Type B pancreatic cell (in vitro differentiated cells): Measurements from ENCODE around the gene DDX1. TPM values are rescaled to one million over a fixed set of nuclear protein-coding genes. Genes with fewer than 3 reads are reported as not detected.

ENCODE experiments used
- DNase-seq: peaks from one replicate; pipeline ENCODE4 v3.0.0; 2021; ENCODE audit warnings: mixed read lengths; ENCODE audit not compliant: unreplicated experiment; ENCODE audit errors: extremely low spot score
- H3K27ac Mint-ChIP-seq: 2 replicates; pipeline ENCODE4 v1.8.0; 2021; ENCODE audit warnings: mild to moderate bottlenecking, mixed read lengths
- H3K27me3 Mint-ChIP-seq: 2 replicates; pipeline ENCODE4 v1.8.0; 2021; ENCODE audit warnings: mixed read lengths
- H3K36me3 Mint-ChIP-seq: 2 replicates; pipeline ENCODE4 v1.8.0; 2021; ENCODE audit warnings: mixed read lengths
- H3K4me1 Mint-ChIP-seq: one replicate; pipeline ENCODE4 v1.8.0; 2021; ENCODE audit warnings: mixed read lengths; ENCODE audit not compliant: unreplicated experiment
- H3K4me3 Mint-ChIP-seq: 2 replicates; pipeline ENCODE4 v1.8.0; 2021; ENCODE audit warnings: mild to moderate bottlenecking, mixed read lengths
- H3K9me3 Mint-ChIP-seq: 2 replicates; pipeline ENCODE4 v1.8.0; 2021; ENCODE audit warnings: mixed read lengths
- total RNA-seq: library from RNA; stranded (reverse); gene quantifications from 2 replicates; pipeline ENCODE4 v1.2.1, GENCODE V29; 2021; ENCODE audit warnings: low replicate concordance
- TF ChIP-seq, protein P1 (sequence below): fragments of 200-600 bp; sonication (generic); conservative IDR thresholded peaks from 2 replicates; pipeline ENCODE4 v1.5.0; 2021; ENCODE audit warnings: antibody characterized with exemption, mild to moderate bottlenecking

Gene DDX1
- total RNA-seq, 1 donor from 2014 or later: 111 TPM

DNA sequence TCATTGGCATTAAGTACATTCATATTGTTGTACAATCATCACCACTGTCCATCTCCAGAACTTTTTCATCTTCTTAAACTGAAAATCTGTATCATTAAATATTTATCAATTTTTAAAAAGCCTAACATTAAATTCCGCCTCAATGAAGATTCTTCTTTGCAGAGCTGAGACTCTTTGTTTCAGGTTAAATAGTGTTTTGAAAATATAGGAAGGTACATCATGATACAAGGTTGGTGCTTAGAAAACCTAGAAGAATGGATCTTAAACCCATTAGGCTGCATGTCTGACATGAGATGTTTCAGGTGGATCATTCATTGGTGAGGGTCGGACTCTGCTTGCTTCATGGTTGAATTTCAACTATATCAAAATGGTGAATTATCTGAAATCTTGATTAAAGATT lies 30.5 kb downstream of the DDX1 start:
- H3K9me3 Mint-ChIP-seq: peaks cover 6% of the 10 kb centered on the region
- TF ChIP-seq, protein P1, sequence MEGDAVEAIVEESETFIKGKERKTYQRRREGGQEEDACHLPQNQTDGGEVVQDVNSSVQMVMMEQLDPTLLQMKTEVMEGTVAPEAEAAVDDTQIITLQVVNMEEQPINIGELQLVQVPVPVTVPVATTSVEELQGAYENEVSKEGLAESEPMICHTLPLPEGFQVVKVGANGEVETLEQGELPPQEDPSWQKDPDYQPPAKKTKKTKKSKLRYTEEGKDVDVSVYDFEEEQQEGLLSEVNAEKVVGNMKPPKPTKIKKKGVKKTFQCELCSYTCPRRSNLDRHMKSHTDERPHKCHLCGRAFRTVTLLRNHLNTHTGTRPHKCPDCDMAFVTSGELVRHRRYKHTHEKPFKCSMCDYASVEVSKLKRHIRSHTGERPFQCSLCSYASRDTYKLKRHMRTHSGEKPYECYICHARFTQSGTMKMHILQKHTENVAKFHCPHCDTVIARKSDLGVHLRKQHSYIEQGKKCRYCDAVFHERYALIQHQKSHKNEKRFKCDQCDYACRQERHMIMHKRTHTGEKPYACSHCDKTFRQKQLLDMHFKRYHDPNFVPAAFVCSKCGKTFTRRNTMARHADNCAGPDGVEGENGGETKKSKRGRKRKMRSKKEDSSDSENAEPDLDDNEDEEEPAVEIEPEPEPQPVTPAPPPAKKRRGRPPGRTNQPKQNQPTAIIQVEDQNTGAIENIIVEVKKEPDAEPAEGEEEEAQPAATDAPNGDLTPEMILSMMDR: no peak
- H3K27me3 Mint-ChIP-seq: no peaks in the 10 kb centered on the region
- no peaks in the 10 kb centered on the region for H3K4me1 Mint-ChIP-seq
- H3K27ac Mint-ChIP-seq: no peak overlapping the region
- DNase-seq: no peak
- no peak overlapping the region for H3K4me3 Mint-ChIP-seq
- peaks cover 49% of the 10 kb centered on the region for H3K36me3 Mint-ChIP-seq

DNA sequence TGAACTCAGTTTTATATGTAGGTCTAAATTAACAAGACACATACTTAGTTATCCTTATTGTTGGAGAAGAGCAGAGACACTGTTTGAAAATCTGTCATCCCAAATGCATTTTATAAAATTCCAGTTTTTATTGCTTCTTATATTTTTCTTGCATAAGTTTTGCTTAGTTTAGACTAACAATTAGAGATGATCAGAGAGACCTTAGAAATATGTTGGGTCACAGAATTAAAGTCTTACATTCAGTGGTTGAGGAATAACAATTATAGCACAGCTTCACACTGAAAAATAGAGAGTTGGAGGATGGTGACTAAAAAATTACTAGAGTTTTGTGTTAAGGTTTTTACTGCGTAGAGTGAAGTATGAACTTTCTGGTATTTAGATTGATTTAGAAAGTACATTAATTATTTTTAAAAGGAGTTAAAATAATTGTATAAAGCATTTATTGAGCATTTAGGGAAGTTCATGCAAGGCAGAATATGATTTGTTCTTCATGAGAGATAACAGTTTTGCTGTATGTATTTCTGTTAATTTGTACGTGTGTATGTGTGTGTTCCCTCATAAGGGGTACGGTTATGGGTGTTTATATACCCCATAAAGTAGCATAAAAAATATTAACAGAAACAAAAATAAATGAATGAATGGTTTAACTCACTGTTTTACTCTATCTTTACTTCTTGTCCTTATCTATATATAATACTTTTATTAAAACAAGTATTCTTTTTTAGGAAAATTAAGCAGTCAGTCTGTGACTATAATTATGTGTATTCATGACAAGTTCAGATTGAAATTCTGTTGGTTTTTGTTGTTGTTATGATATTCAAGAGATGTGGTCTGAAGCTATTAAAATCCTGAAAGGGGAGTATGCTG lies 31.2 kb downstream of the DDX1 start:
- Mint-ChIP-seq H3K4me1 (peaks cover 5% of the 10 kb centered on the region), H3K36me3 (peaks cover 56% of the 10 kb centered on the region)

DNA sequence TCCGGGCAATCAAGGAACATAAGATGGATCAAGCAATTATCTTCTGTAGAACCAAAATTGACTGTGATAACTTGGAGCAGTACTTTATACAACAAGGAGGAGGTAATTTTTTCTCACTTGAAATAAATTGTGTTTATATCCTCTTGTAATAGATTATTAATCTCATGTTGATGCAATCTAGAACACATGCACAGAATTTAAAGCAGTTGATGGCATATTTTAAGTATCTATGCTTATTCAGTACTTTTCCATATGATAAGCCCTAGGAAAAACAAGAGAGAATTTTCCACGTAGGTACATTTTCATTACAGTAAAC lies 31.8 kb downstream of the DDX1 start:
- peaks cover 56% of the 10 kb centered on the region for H3K36me3 Mint-ChIP-seq
- TF ChIP-seq, protein P1: no peak
- no peaks in the 10 kb centered on the region for H3K27me3 Mint-ChIP-seq
- H3K9me3 Mint-ChIP-seq: peaks cover 6% of the 10 kb centered on the region
- no peak overlapping the region for H3K27ac Mint-ChIP-seq
- DNase-seq: no peak
- no peak overlapping the region for H3K4me3 Mint-ChIP-seq
- peaks cover 6% of the 10 kb centered on the region for H3K4me1 Mint-ChIP-seq

More for the DNA sequence above, 31.2 kb downstream of the DDX1 start:
- TF ChIP-seq, protein P1: no peak
- H3K27me3 Mint-ChIP-seq: no peaks in the 10 kb centered on the region
- no peak for DNase-seq
- peaks cover 6% of the 10 kb centered on the region for H3K9me3 Mint-ChIP-seq
- H3K4me3 Mint-ChIP-seq: no peak overlapping the region
- H3K27ac Mint-ChIP-seq: no peak overlapping the region

DNA sequence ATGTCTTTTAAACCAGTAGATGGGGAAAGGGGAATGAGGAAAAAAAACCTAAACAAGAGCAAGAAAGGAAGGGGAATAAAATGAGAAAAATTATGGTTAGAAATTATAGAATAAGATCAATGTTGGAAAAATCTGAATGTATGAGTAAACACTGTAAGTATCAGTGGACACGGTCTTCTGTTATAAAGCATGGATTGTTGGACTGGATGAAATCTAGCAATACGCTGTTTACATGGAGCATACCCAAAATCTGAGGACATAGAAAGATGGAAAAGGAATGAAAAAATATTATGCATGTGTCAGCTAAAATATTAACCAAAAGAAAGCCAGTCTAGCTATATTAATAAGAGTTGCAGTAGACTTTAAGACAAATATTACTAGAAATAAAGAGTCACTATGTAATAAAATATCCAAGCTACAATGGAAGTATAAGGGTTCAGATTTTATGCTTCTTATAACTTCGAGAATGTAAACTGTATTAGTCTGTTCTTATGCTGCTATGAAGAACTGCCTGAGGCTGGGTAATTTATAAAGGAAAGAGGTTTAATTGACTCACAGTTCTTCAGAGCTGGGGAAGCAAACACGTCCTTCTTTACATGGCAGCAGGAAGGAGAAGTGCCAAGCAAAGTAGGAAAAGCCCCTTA lies 32.4 kb downstream of the DDX1 start:
- no peak for DNase-seq
- Mint-ChIP-seq H3K27ac (no peak overlapping the region), H3K9me3 (peaks cover 6% of the 10 kb centered on the region), H3K27me3 (no peaks in the 10 kb centered on the region), H3K4me1 (peaks cover 6% of the 10 kb centered on the region), H3K36me3 (peaks cover 56% of the 10 kb centered on the region), H3K4me3 (no peak overlapping the region)
- TF ChIP-seq, protein P1: no peak

DNA sequence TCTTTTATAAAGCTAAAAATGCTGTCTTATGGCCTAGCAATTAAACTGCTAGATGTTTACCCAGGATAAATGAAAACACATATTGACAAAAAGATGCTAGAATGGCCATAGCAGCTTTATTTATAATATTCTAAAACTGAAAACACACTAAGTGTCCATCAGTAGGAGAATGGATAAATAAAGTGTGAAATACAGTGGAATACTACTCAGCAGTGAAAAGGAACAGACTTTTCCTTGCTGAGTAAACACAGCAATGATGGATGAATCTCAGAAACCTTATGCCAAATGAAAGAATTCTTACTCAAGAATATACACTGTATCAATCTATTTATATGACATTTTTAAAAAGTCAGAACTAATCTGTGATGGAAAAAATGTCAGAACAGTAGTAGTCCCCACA lies 33.2 kb downstream of the DDX1 start:
- H3K36me3 Mint-ChIP-seq: peaks cover 58% of the 10 kb centered on the region
- peaks cover 6% of the 10 kb centered on the region for H3K4me1 Mint-ChIP-seq
- H3K4me3 Mint-ChIP-seq: no peak overlapping the region
- no peak overlapping the region for H3K27ac Mint-ChIP-seq
- TF ChIP-seq, protein P1: no peak
- DNase-seq: no peak
- no peaks in the 10 kb centered on the region for H3K27me3 Mint-ChIP-seq
- H3K9me3 Mint-ChIP-seq: peaks cover 6% of the 10 kb centered on the region
